HepG2 (cell line): ENCODE data around the gene FBXO2. TPM values are rescaled to one million over a fixed set of nuclear protein-coding genes. Genes with fewer than 3 reads are reported as not detected.

Experiments
- CEBPG ChIP-seq: IDR thresholded peaks from 2 replicates; pipeline ENCODE4 v1.6.1; 2016
- CSRNP2 ChIP-seq: sonication (generic); formaldehyde crosslinking; conservative IDR thresholded peaks from 2 replicates; pipeline ENCODE4 v1.8.0; 2022; ENCODE audit warnings: low read depth, missing genetic modification reagents
- EZH2 ChIP-seq: conservative IDR thresholded peaks from 2 replicates; pipeline ENCODE4 v1.6.1; 2012; ENCODE audit warnings: mild to moderate bottlenecking, low read depth, low read length, moderate library complexity
- FOSL1 ChIP-seq: sonication (generic); formaldehyde crosslinking; IDR thresholded peaks from 2 replicates; pipeline ENCODE4 v1.9.0; 2021; ENCODE audit warnings: missing genetic modification reagents, borderline replicate concordance
- GTF3A ChIP-seq: sonication (generic); formaldehyde crosslinking; conservative IDR thresholded peaks from 2 replicates; pipeline ENCODE4 v1.4.0; 2020; ENCODE audit warnings: mild to moderate bottlenecking, missing genetic modification reagents
- MXD1 ChIP-seq: sonication (generic); formaldehyde crosslinking; IDR thresholded peaks from 2 replicates; pipeline ENCODE4 v1.4.0; 2020; ENCODE audit warnings: mild to moderate bottlenecking, missing genetic modification reagents
- NFE2L2 ChIP-seq: fragments of 150-350 bp; IDR thresholded peaks from 2 replicates; pipeline ENCODE4 v1.6.1; 2014; ENCODE audit warnings: low read length
- RARA ChIP-seq: IDR thresholded peaks from 2 replicates; pipeline ENCODE4 v1.6.1; 2016; ENCODE audit warnings: missing genetic modification reagents, missing compliant biosample characterization
- SP5 ChIP-seq: IDR thresholded peaks from 2 replicates; pipeline ENCODE4 v1.6.1; 2016; ENCODE audit warnings: low read depth, borderline replicate concordance
- TARDBP ChIP-seq: sonication (generic); formaldehyde crosslinking; IDR thresholded peaks from 2 replicates; pipeline ENCODE4 v1.8.0; 2022; ENCODE audit warnings: mild to moderate bottlenecking, missing genetic modification reagents
- TOE1 ChIP-seq: sonication (generic); formaldehyde crosslinking; IDR thresholded peaks from 2 replicates; pipeline ENCODE4 v1.4.0; 2020; ENCODE audit warnings: mild to moderate bottlenecking, missing genetic modification reagents
- ZBTB26 ChIP-seq: IDR thresholded peaks from 2 replicates; pipeline ENCODE4 v1.6.1; 2016; ENCODE audit warnings: missing compliant biosample characterization, missing genetic modification reagents, borderline replicate concordance
- ZHX2 ChIP-seq, 2 experiments: sonication (generic) in 1 of 2; formaldehyde crosslinking in 1 of 2; IDR thresholded peaks; 2 replicates each; pipeline versions ENCODE4 v1.6.1 to v1.9.0; 2014 to 2022; ENCODE audit warnings: antibody characterized with exemption in 1 of 2, borderline replicate concordance in 1 of 2, inconsistent platforms in 1 of 2, low read depth in 1 of 2, missing genetic modification reagents in 1 of 2
- ZNF225 ChIP-seq: sonication (generic); formaldehyde crosslinking; IDR thresholded peaks from 2 replicates; pipeline ENCODE4 v1.4.0; 2020; ENCODE audit warnings: mild to moderate bottlenecking, missing genetic modification reagents
- ZNF362 ChIP-seq: sonication (generic); formaldehyde crosslinking; IDR thresholded peaks from 2 replicates; pipeline ENCODE4 v1.4.0; 2020; ENCODE audit warnings: missing genetic modification reagents, mild to moderate bottlenecking, borderline replicate concordance
- ZNF451 ChIP-seq: sonication (generic); formaldehyde crosslinking; IDR thresholded peaks from 2 replicates; pipeline ENCODE4 v1.5.0; 2020; ENCODE audit warnings: mild to moderate bottlenecking, missing genetic modification reagents
- ZNF567 ChIP-seq: sonication (generic); formaldehyde crosslinking; IDR thresholded peaks from 2 replicates; pipeline ENCODE4 v1.8.1; 2023; ENCODE audit warnings: mild to moderate bottlenecking, missing genetic modification reagents, borderline replicate concordance
- ZNF772 ChIP-seq: sonication (generic); formaldehyde crosslinking; IDR thresholded peaks from 2 replicates; pipeline ENCODE4 v1.5.0; 2020; ENCODE audit warnings: mild to moderate bottlenecking, missing genetic modification reagents
- ZNF850 ChIP-seq: sonication (generic); formaldehyde crosslinking; conservative IDR thresholded peaks from 2 replicates; pipeline ENCODE4 v1.9.0; 2021; ENCODE audit warnings: mild to moderate bottlenecking, missing genetic modification reagents
- ZSCAN30 ChIP-seq: sonication (generic); formaldehyde crosslinking; IDR thresholded peaks from 2 replicates; pipeline ENCODE4 v1.5.0; 2020; ENCODE audit warnings: mild to moderate bottlenecking, missing genetic modification reagents
- polyA plus RNA-seq, 8 experiments: library from polyadenylated mRNA; depleted of rRNA in 3 of 8; stranded (reverse) in 7 of 8; unstranded in 1 of 8; fragments of >200 nt; fragmentation: Illumina TruSeq in 4 of 8; extraction: Trizol in 4 of 8; gene quantifications; 2 replicates each; pipeline versions ENCODE4 v1.2.1 to v1.2.3, GENCODE V29; 2011 to 2016; ENCODE audit warnings: low read depth in 4 of 8, missing spikeins in 1 of 8, mixed read lengths in 1 of 8; ENCODE audit not compliant: insufficient read depth in 1 of 8
- total RNA-seq, 5 experiments: library from RNA; depleted of rRNA; stranded (reverse); fragments of >200 nt; fragmentation: Illumina TruSeq; extraction: Trizol; gene quantifications; 2 replicates each; pipeline ENCODE4 v1.2.3, GENCODE V29; 2016; ENCODE audit warnings: low read depth in 1 of 5

Gene FBXO2
- total and polyA plus RNA-seq, 2 of the 13 experiments (the other 11 are each of a cell fraction or from before 2014, with no cell fraction given), result 79.3 to 112 TPM

GRCh38 chr1:11681071-11681771 lies 27.0 kb upstream of the FBXO2 start, which contains the start of gene MAD2L2 (continued):
- TF ChIP-seq ZNF772 (CRISPR knock-in tag) (no peak; the same call in 1 of the 2 replicates), CSRNP2 (no peak), RARA (CRISPR knock-in tag) (no peak), ZSCAN30 (CRISPR knock-in tag) (no peak), MXD1 (CRISPR knock-in tag) (no peak), EZH2 (no peak), ZNF451 (peak; percentile 81), TARDBP (CRISPR knock-in tag) (peak; percentile 33; the same call in 1 of the 2 replicates), ZBTB26 (CRISPR knock-in tag) (no peak; the same call in 1 of the 2 replicates), TOE1 (CRISPR knock-in tag) (no peak), NFE2L2 (no peak), ZNF362 (CRISPR knock-in tag) (no peak), SP5 (CRISPR knock-in tag) (peak; percentile 78), ZNF225 (no peak), CEBPG (CRISPR knock-in tag) (no peak), ZNF850 (CRISPR knock-in tag) (no peak), ZNF567 (CRISPR knock-in tag) (no peak), GTF3A (CRISPR knock-in tag) (no peak), FOSL1 (CRISPR knock-in tag) (no peak), ZHX2 (IDR thresholded peaks at IDR 0.05; ENCODE audit: low read depth) (no peak), ZHX2 (CRISPR knock-in tag; IDR thresholded peaks at IDR 0.05; ENCODE audit: borderline replicate concordance) (no peak)
